H9 (cell line): ENCODE measurements around the gene SLC23A1. TPM values are rescaled to one million over a fixed set of nuclear protein-coding genes. Genes with fewer than 3 reads are reported as not detected.
A peak's percentile ranks its signal among the peaks of the same experiment; 100 is the strongest.

ENCODE experiments used
- DNase-seq: peaks from one replicate; pipeline ENCODE4 v3.0.0-alpha.2; 2017
- H2AFZ ChIP-seq: one replicate; pipeline ENCODE4 v1.6.1; 2013; ENCODE audit warnings: mild to moderate bottlenecking, low read length, control low read depth, moderate library complexity
- H2AK5ac ChIP-seq: 2 replicates; pipeline ENCODE4 v1.6.1; 2013; ENCODE audit warnings: low read length, control low read depth, mixed read lengths; ENCODE audit not compliant: insufficient read length
- H2BK120ac ChIP-seq: one replicate; pipeline ENCODE4 v1.6.1; 2013; ENCODE audit warnings: low read depth, mild to moderate bottlenecking, low read length, control low read depth, inconsistent platforms; ENCODE audit not compliant: poor library complexity, severe bottlenecking
- H2BK12ac ChIP-seq: 2 replicates; pipeline ENCODE4 v1.6.1; 2013; ENCODE audit warnings: low read length, control low read depth, mixed read lengths, low read depth; ENCODE audit not compliant: insufficient read length
- H2BK15ac ChIP-seq: 2 replicates; pipeline ENCODE4 v1.6.1; 2013; ENCODE audit warnings: low read depth, low read length, control low read depth
- H2BK20ac ChIP-seq: one replicate; pipeline ENCODE4 v1.6.1; 2013; ENCODE audit warnings: low read depth, mild to moderate bottlenecking, low read length, control low read depth, inconsistent platforms; ENCODE audit not compliant: poor library complexity, severe bottlenecking
- H2BK5ac ChIP-seq: 2 replicates; pipeline ENCODE4 v1.6.1; 2013; ENCODE audit warnings: low read length, control low read depth, mixed read lengths; ENCODE audit not compliant: insufficient read length
- H3K14ac ChIP-seq: 2 replicates; pipeline ENCODE4 v1.6.1; 2013; ENCODE audit warnings: low read length, control low read depth; ENCODE audit not compliant: insufficient read depth
- H3K18ac ChIP-seq: 2 replicates; pipeline ENCODE4 v1.6.1; 2013; ENCODE audit warnings: low read depth, mild to moderate bottlenecking, mixed read lengths, low read length, control low read depth; ENCODE audit not compliant: insufficient read length
- H3K23ac ChIP-seq: 2 replicates; pipeline ENCODE4 v1.6.1; 2013; ENCODE audit warnings: low read length, control low read depth, mixed read lengths, low read depth; ENCODE audit not compliant: insufficient read length
- H3K23me2 ChIP-seq: 2 replicates; pipeline ENCODE4 v1.6.1; 2013; ENCODE audit warnings: low read depth, mild to moderate bottlenecking, mixed read lengths, low read length, control low read depth; ENCODE audit not compliant: insufficient read length, poor library complexity, severe bottlenecking
- H3K27ac ChIP-seq: 2 replicates; pipeline ENCODE4 v1.5.1; 2013; ENCODE audit warnings: low read length, control low read depth, mixed read lengths, low read depth; ENCODE audit not compliant: insufficient read length
- H3K27me3 ChIP-seq: 2 replicates; pipeline ENCODE4 v1.6.1; 2013; ENCODE audit warnings: low read length, control low read depth, inconsistent platforms; ENCODE audit not compliant: insufficient read depth
- H3K4ac ChIP-seq: 2 replicates; pipeline ENCODE4 v1.6.1; 2013; ENCODE audit warnings: low read depth, mild to moderate bottlenecking, control low read depth, inconsistent platforms, low read length, moderate library complexity
- H3K4me1 ChIP-seq: 2 replicates; pipeline ENCODE4 v1.6.1; 2013; ENCODE audit warnings: low read length, control low read depth, inconsistent platforms; ENCODE audit not compliant: insufficient read depth
- H3K4me2 ChIP-seq: 2 replicates; pipeline ENCODE4 v1.6.1; 2013; ENCODE audit warnings: low read length, control low read depth, mixed read lengths; ENCODE audit not compliant: insufficient read length, insufficient read depth
- H3K56ac ChIP-seq: 2 replicates; pipeline ENCODE4 v1.6.1; 2013; ENCODE audit warnings: low read depth, mild to moderate bottlenecking, mixed read lengths, low read length, control low read depth; ENCODE audit not compliant: insufficient read length
- H3K79me1 ChIP-seq: 2 replicates; pipeline ENCODE4 v1.6.1; 2013; ENCODE audit warnings: low read depth, mild to moderate bottlenecking, moderate library complexity, low read length, control low read depth, inconsistent platforms; ENCODE audit not compliant: insufficient read depth, poor library complexity, severe bottlenecking
- H3K79me2 ChIP-seq: 2 replicates; pipeline ENCODE4 v1.6.1; 2013; ENCODE audit warnings: low read length, control low read depth, inconsistent platforms; ENCODE audit not compliant: insufficient read depth
- H3K9ac ChIP-seq: 2 replicates; pipeline ENCODE4 v1.6.1; 2013; ENCODE audit warnings: low read length, control low read depth, mixed read lengths; ENCODE audit not compliant: insufficient read length; ENCODE audit errors: extremely low read depth
- H3K9me3 ChIP-seq: one replicate; pipeline ENCODE4 v1.6.1; 2013; ENCODE audit warnings: low read depth, low read length, inconsistent platforms; ENCODE audit not compliant: control insufficient read depth
- H3T11ph ChIP-seq: one replicate; pipeline ENCODE4 v1.6.1; 2013; ENCODE audit warnings: mild to moderate bottlenecking, low read length, control low read depth, inconsistent platforms
- H4K20me1 ChIP-seq: one replicate; pipeline ENCODE4 v1.6.1; 2013; ENCODE audit not compliant: control insufficient read depth, insufficient read length, insufficient read depth
- H4K5ac ChIP-seq: 2 replicates; pipeline ENCODE4 v1.6.1; 2013; ENCODE audit warnings: low read depth, mild to moderate bottlenecking, mixed read lengths, low read length, control low read depth; ENCODE audit not compliant: insufficient read length
- H4K8ac ChIP-seq: replicated peaks from 2 replicates; pipeline ENCODE4 v1.6.1; 2013; ENCODE audit warnings: low read length, control low read depth, mixed read lengths, low read depth; ENCODE audit not compliant: insufficient read length
- H4K91ac ChIP-seq: 2 replicates; pipeline ENCODE4 v1.6.1; 2013; ENCODE audit warnings: low read depth, mild to moderate bottlenecking, moderate library complexity, mixed read lengths, low read length, control low read depth; ENCODE audit not compliant: insufficient read length
- H3K27ac Mint-ChIP-seq, 3 experiments: 2 replicates in 2 of 3; 3 replicates in 1 of 3; pipeline ENCODE4 v1.8.0; 2020 to 2021; ENCODE audit warnings: mixed read lengths in 3 of 3, mild to moderate bottlenecking in 1 of 3, moderate library complexity in 1 of 3
- H3K27me3 Mint-ChIP-seq: 2 replicates; pipeline ENCODE4 v1.8.0; 2021; ENCODE audit warnings: low read depth, mild to moderate bottlenecking, moderate library complexity, mixed read lengths
- H3K36me3 Mint-ChIP-seq, 3 experiments: 2 replicates in 2 of 3; 3 replicates in 1 of 3; pipeline ENCODE4 v1.8.0; 2020 to 2021; ENCODE audit warnings: low read depth in 3 of 3, mixed read lengths in 3 of 3; ENCODE audit not compliant: insufficient read depth in 1 of 3
- H3K4me1 Mint-ChIP-seq, 2 experiments: 2 replicates each; pipeline ENCODE4 v1.8.0; 2020; ENCODE audit warnings: mixed read lengths in 2 of 2
- H3K4me3 Mint-ChIP-seq, 2 experiments: 2 replicates in 1 of 2; 3 replicates in 1 of 2; pipeline ENCODE4 v1.8.0; 2020 to 2021; ENCODE audit warnings: mild to moderate bottlenecking in 2 of 2, mixed read lengths in 2 of 2, moderate library complexity in 1 of 2
- H3K9me3 Mint-ChIP-seq, 2 experiments: 2 replicates in 1 of 2; 3 replicates in 1 of 2; pipeline ENCODE4 v1.8.0; 2020; ENCODE audit warnings: mild to moderate bottlenecking in 2 of 2, mixed read lengths in 2 of 2, moderate library complexity in 1 of 2
- CTCF ChIP-seq: fragments of 200-600 bp; sonication (generic); conservative IDR thresholded peaks from 3 replicates; pipeline ENCODE4 v1.8.0; 2021; ENCODE audit warnings: antibody characterized with exemption, mild to moderate bottlenecking
- WGBS: extraction: QIAGEN DNeasy Blood & Tissue Kit; methylation state at CpG from one replicate; pipeline ENCODE4 v1.1.7; 2013; ENCODE audit warnings: missing lambda C conversion rate, low lambda C conversion rate, mixed read lengths; ENCODE audit not compliant: insufficient read length; ENCODE audit errors: extremely low coverage; 5-methylcytosine and 5-hydroxymethylcytosine counted together
- total RNA-seq: library from RNA; stranded (reverse); gene quantifications from 2 replicates; pipeline ENCODE4 v1.2.1, GENCODE V29; 2021

Gene SLC23A1
- total RNA-seq, 1 experiment from 2014 or later: not detected

- peaks cover 3% of the 10 kb centered on the region for H3K27me3 Mint-ChIP-seq
- Histone ChIP-seq H3K9me3 (no peaks in the 10 kb centered on the region), H3K79me1 (peaks cover 11% of the 10 kb centered on the region), H2BK15ac (no peak overlapping the region), H3K27ac (peak overlapping the region; percentile 41), H4K5ac (no peak overlapping the region), H2AFZ (no peak overlapping the region), H3K4me2 (peak overlapping the region; percentile 99), H3K56ac (no peak overlapping the region), H2BK12ac (no peak overlapping the region), H4K20me1 (no peaks in the 10 kb centered on the region), H3K9ac (peak overlapping the region; percentile 90), H3K79me2 (peaks cover 41% of the 10 kb centered on the region), H2BK20ac (no peak overlapping the region), H2BK120ac (no peak overlapping the region), H3K23me2 (peaks cover 7% of the 10 kb centered on the region), H2AK5ac (no peak overlapping the region), H3K18ac (peak overlapping the region; percentile 67), H3K23ac (no peak overlapping the region), H3K27me3 (no peaks in the 10 kb centered on the region), H4K91ac (no peak overlapping the region), H3T11ph (no peak overlapping the region), H3K4me1 (no peaks in the 10 kb centered on the region; the same call in none of the 2 replicates), H3K4ac (no peak overlapping the region), H2BK5ac (no peak overlapping the region), H3K14ac (peak overlapping the region; percentile 70; the same call in 1 of the 2 replicates), H4K8ac (no peak overlapping the region)
- DNase-seq: no peak
- H3K27ac Mint-ChIP-seq: peak overlapping the region; percentile 99 to 100 (median 100)
- H3K4me3 Mint-ChIP-seq: peak overlapping the region; percentile 95 to 99
- no CpG with 5 or more reads among the region's 16 CpGs for WGBS
- no peaks in the 10 kb centered on the region; a peak in 1 of 5 replicates for H3K9me3 Mint-ChIP-seq
- no peak for TF ChIP-seq CTCF
- H3K4me1 Mint-ChIP-seq: peaks cover 18 to 25% of the 10 kb centered on the region in 2 experiments
- peaks cover 18 to 40% (median 32%) of the 10 kb centered on the region in 3 experiments; a peak in 6 of 7 replicates for H3K36me3 Mint-ChIP-seq
Observed at GRCh38 chr5:139342423-139342723, 40.7 kb downstream of the SLC23A1 start.
